Smooth muscle cell (in vitro differentiated cells): ENCODE data around the gene ROR1. TPM values are rescaled to one million over a fixed set of nuclear protein-coding genes. Genes with fewer than 3 reads are reported as not detected.

Experiments
- DNase-seq: peaks from one replicate; lab custom pipeline; 2025; ENCODE audit not compliant: unreplicated experiment; lab: John Stamatoyannopoulos, UW
- H2AFZ ChIP-seq: fragments of 200-600 bp; sonication (generic); 2 replicates; pipeline ENCODE4 v1.6.0; 2016; ENCODE audit warnings: antibody characterized with exemption, low read depth, mild to moderate bottlenecking
- H3F3A ChIP-seq: fragments of 200-600 bp; sonication (generic); 2 replicates; pipeline ENCODE4 v1.6.0; 2017; ENCODE audit warnings: antibody characterized with exemption, low read depth
- H3K27ac ChIP-seq: fragments of 200-600 bp; sonication (generic); 2 replicates; pipeline ENCODE4 v1.5.1; 2016; ENCODE audit warnings: low read depth, mild to moderate bottlenecking
- H3K27me3 ChIP-seq: fragments of 200-600 bp; sonication (generic); 2 replicates; pipeline ENCODE4 v1.6.1; 2016; ENCODE audit warnings: low read depth, mild to moderate bottlenecking
- H3K36me3 ChIP-seq: fragments of 200-600 bp; sonication (generic); 2 replicates; pipeline ENCODE4 v1.5.1; 2016; ENCODE audit warnings: low read depth
- H3K4me1 ChIP-seq: fragments of 200-600 bp; sonication (generic); 2 replicates; pipeline ENCODE4 v1.5.1; 2016; ENCODE audit warnings: low read depth
- H3K4me2 ChIP-seq: fragments of 200-600 bp; sonication (generic); 2 replicates; pipeline ENCODE4 v1.6.0; 2016; ENCODE audit warnings: mild to moderate bottlenecking
- H3K4me3 ChIP-seq: fragments of 200-600 bp; sonication (generic); 2 replicates; pipeline ENCODE4 v1.5.1; 2016; ENCODE audit warnings: mild to moderate bottlenecking
- H3K79me2 ChIP-seq: fragments of 200-600 bp; sonication (generic); 2 replicates; pipeline ENCODE4 v1.6.0; 2016; ENCODE audit warnings: low read depth, mild to moderate bottlenecking
- H3K9ac ChIP-seq: fragments of 200-600 bp; sonication (generic); 2 replicates; pipeline ENCODE4 v1.6.0; 2016; ENCODE audit warnings: low read depth
- H3K9me3 ChIP-seq: fragments of 200-600 bp; sonication (generic); replicated peaks from 2 replicates; pipeline ENCODE4 v1.5.1; 2016; ENCODE audit warnings: low read depth
- H4K20me1 ChIP-seq: fragments of 200-600 bp; sonication (generic); 2 replicates; pipeline ENCODE4 v1.6.0; 2016; ENCODE audit warnings: low read depth
- CTCF ChIP-seq: fragments of 200-600 bp; sonication (generic); IDR thresholded peaks from 2 replicates; pipeline ENCODE4 v1.5.1; 2017; ENCODE audit warnings: borderline replicate concordance, mild to moderate bottlenecking, antibody characterized with exemption; ENCODE audit not compliant: insufficient read depth, poor library complexity, severe bottlenecking
- WGBS: methylation state at CpG from one replicate; pipeline ENCODE4 v1.1.7; 2016; ENCODE audit warnings: low lambda C conversion rate; 5-methylcytosine and 5-hydroxymethylcytosine counted together
- polyA plus RNA-seq: library from polyadenylated mRNA; unstranded; fragments of >200 nt; fragmentation: Nextera tagmentation; extraction: Ambion mirVana; gene quantifications from 2 replicates; pipeline ENCODE4 v1.2.1, GENCODE V29; 2016
- total RNA-seq: library from RNA; depleted of rRNA; stranded (reverse); fragments of >200 nt; gene quantifications from 2 replicates; pipeline ENCODE4 v1.2.3, GENCODE V29; 2014

ROR1 gene
- total and polyA plus RNA-seq, 2 experiments from 2014 or later, result 3.3 to 7.2 TPM

- Histone ChIP-seq H3K4me3 (no peak overlapping the region), H4K20me1 (no peaks in the 10 kb centered on the region), H3K27me3 (no peaks in the 10 kb centered on the region), H3K36me3 (no peaks in the 10 kb centered on the region), H2AFZ (no peak overlapping the region), H3K4me1 (peaks cover 17% of the 10 kb centered on the region), H3K27ac (no peak overlapping the region), H3K9me3 (no peaks in the 10 kb centered on the region), H3F3A (peaks cover 4% of the 10 kb centered on the region), H3K79me2 (no peaks in the 10 kb centered on the region), H3K9ac (no peak overlapping the region), H3K4me2 (no peak overlapping the region)
- DNase-seq, result no peak
- WGBS, result 94% methylated on average over 1 of the region's 1 CpG
- TF ChIP-seq CTCF, result no peak
Observed at GRCh38 chr1:63871463-63871862, 97.6 kb downstream of the ROR1 start.

GRCh38 chr1:63873751-63874150 is 99.9 kb downstream of the ROR1 start:
- no peaks in the 10 kb centered on the region for H3K9me3 ChIP-seq
- H3K4me3 ChIP-seq, result no peak overlapping the region
- no peak overlapping the region for H2AFZ ChIP-seq
- H3F3A ChIP-seq, result peaks cover 9% of the 10 kb centered on the region
- H3K27me3 ChIP-seq, result no peaks in the 10 kb centered on the region
- no peaks in the 10 kb centered on the region for H3K36me3 ChIP-seq
- peak overlapping the region; percentile 28 for H3K27ac ChIP-seq
- H3K4me1 ChIP-seq, result peaks cover 31% of the 10 kb centered on the region
- no peaks in the 10 kb centered on the region for H3K79me2 ChIP-seq
- DNase-seq, result no peak
- WGBS, result 76% methylated on average over 3 of the region's 3 CpGs
- no peak overlapping the region for H3K9ac ChIP-seq
- TF ChIP-seq CTCF, result no peak
- no peaks in the 10 kb centered on the region for H4K20me1 ChIP-seq
- peak overlapping the region; percentile 27 for H3K4me2 ChIP-seq

- H3K4me2 ChIP-seq, result peak overlapping the region; percentile 27
- no peak for DNase-seq
- no peak overlapping the region for H3K9ac ChIP-seq
- no peaks in the 10 kb centered on the region for H4K20me1 ChIP-seq
- H3K79me2 ChIP-seq, result no peaks in the 10 kb centered on the region
- H3K27ac ChIP-seq, result peak overlapping the region; percentile 28
- TF ChIP-seq CTCF, result no peak
- H3F3A ChIP-seq, result peaks cover 9% of the 10 kb centered on the region
- no peaks in the 10 kb centered on the region for H3K27me3 ChIP-seq
- H3K9me3 ChIP-seq, result no peaks in the 10 kb centered on the region
- H3K4me1 ChIP-seq, result peaks cover 35% of the 10 kb centered on the region
- no peaks in the 10 kb centered on the region for H3K36me3 ChIP-seq
- 7% methylated on average over 1 of the region's 1 CpG for WGBS
- H2AFZ ChIP-seq, result no peak overlapping the region
- no peak overlapping the region for H3K4me3 ChIP-seq
Observed at GRCh38 chr1:63874278-63874880, 100.6 kb downstream of the ROR1 start.

- H3K36me3 ChIP-seq, result no peaks in the 10 kb centered on the region
- H3K27ac ChIP-seq, result no peak overlapping the region
- H3K27me3 ChIP-seq, result no peaks in the 10 kb centered on the region
- H3K9me3 ChIP-seq, result no peaks in the 10 kb centered on the region
- DNase-seq, result no peak
- no peak overlapping the region for H2AFZ ChIP-seq
- H3K4me3 ChIP-seq, result no peak overlapping the region
- no peak overlapping the region for H3K9ac ChIP-seq
- TF ChIP-seq CTCF, result no peak
- peaks cover 3% of the 10 kb centered on the region for H3K79me2 ChIP-seq
- H3K4me2 ChIP-seq, result no peak overlapping the region
- peaks cover 35% of the 10 kb centered on the region for H3K4me1 ChIP-seq
- peaks cover 9% of the 10 kb centered on the region for H3F3A ChIP-seq
- no peaks in the 10 kb centered on the region for H4K20me1 ChIP-seq
Observed at GRCh38 chr1:63875636-63876035, 101.8 kb downstream of the ROR1 start.
